ENCODE results near the gene TCAF2.
"Not testable (repeated sequence)": the region's sequence is repeated elsewhere in the genome, so short reads cannot be mapped to it uniquely, and the experiment has no call there.

TCAF2 gene

DNA sequence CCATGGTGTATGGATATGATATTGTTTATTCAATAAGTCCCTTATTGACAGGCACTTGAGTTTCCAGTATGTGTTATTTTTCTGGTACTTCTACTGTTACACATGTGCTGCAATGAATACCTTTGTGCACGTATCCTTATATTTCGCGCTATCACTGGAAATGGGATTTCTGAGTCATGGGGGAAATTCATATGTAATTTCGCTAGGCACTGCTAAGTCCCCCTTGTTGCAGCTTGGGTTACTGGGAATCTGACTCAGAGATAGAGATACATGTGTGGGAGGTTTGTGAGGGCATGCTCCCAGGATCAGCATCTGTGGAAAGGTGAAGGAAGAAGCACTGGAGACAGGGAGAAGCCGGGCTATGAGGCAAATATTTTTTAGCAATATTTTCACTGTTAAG lies 9.9 kb downstream of the TCAF2 start:
- not testable (repeated sequence) for H3K4me1 ChIP-seq (ENCODE audit: insufficient read depth, poor library complexity, severe bottlenecking); H3K36me3 ChIP-seq (ENCODE audit: low read depth); H3K27ac ChIP-seq (ENCODE audit: poor library complexity, severe bottlenecking); ATAC-seq (ENCODE audit: low read depth); H3K9me3 ChIP-seq (ENCODE audit: severe bottlenecking); H3K4me3 ChIP-seq (ENCODE audit: severe bottlenecking); H3K27me3 ChIP-seq (ENCODE audit: insufficient read depth, poor library complexity, severe bottlenecking); DNase-seq (ENCODE audit: low spot score)

DNA sequence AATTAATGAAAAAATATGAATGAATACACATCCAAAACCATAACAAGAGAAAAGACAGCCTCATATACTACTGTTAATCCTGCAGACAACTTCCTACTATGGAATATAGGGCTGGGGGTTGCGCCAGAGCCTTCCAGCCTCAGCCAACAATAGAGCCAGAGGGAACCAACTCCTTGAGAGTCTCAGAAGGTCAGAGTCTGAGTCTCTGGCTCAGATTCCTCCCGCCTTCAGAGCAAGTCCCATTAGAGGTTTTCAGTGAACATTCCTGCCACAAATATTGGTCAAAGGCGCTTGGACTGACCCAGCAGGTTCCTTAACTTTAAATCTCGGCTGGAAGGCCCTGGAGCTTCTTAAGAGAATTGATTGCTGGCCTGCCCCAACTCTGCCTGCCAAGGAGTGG lies 11.7 kb downstream of the TCAF2 start:
- H3K9me3 ChIP-seq (ENCODE audit: severe bottlenecking); H3K4me3 ChIP-seq (ENCODE audit: severe bottlenecking); DNase-seq (ENCODE audit: low spot score); H3K27me3 ChIP-seq (ENCODE audit: insufficient read depth, poor library complexity, severe bottlenecking); ATAC-seq (ENCODE audit: low read depth); H3K4me1 ChIP-seq (ENCODE audit: insufficient read depth, poor library complexity, severe bottlenecking); H3K27ac ChIP-seq (ENCODE audit: poor library complexity, severe bottlenecking); H3K36me3 ChIP-seq (ENCODE audit: low read depth): not testable (repeated sequence)

DNA sequence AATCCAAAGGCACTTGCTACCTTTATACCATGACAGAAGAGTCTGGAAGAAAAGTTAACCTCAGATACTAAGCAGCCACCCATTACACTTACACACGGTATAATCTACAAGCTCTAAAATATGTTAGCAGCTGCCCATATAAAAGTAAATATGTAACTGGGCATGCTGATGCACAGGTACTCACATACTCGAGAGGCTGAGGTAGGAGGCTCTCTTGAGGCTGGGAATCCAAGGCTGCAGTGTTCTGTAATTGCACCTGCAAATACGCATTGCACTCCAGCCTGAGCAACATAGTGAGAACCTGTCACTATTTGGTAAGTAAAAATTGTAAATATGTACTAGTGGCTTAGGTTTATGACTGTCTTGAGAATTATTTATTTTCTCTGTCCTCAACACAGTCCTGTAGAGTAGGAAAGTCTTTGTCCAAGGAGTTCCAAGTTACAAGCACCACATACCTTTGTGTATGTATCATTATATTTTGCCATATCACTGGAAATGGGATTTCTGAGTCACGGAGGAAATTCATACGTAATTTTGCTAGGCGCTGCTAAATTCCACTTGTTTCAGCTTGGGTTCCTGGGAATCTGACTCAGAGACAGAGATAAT lies 12.3 kb downstream of the TCAF2 start:
- peak; percentile 95 for ATAC-seq (ENCODE audit: low read depth)
- H3K27ac ChIP-seq (ENCODE audit: poor library complexity, severe bottlenecking); H3K9me3 ChIP-seq (ENCODE audit: severe bottlenecking): not testable (repeated sequence)

DNA sequence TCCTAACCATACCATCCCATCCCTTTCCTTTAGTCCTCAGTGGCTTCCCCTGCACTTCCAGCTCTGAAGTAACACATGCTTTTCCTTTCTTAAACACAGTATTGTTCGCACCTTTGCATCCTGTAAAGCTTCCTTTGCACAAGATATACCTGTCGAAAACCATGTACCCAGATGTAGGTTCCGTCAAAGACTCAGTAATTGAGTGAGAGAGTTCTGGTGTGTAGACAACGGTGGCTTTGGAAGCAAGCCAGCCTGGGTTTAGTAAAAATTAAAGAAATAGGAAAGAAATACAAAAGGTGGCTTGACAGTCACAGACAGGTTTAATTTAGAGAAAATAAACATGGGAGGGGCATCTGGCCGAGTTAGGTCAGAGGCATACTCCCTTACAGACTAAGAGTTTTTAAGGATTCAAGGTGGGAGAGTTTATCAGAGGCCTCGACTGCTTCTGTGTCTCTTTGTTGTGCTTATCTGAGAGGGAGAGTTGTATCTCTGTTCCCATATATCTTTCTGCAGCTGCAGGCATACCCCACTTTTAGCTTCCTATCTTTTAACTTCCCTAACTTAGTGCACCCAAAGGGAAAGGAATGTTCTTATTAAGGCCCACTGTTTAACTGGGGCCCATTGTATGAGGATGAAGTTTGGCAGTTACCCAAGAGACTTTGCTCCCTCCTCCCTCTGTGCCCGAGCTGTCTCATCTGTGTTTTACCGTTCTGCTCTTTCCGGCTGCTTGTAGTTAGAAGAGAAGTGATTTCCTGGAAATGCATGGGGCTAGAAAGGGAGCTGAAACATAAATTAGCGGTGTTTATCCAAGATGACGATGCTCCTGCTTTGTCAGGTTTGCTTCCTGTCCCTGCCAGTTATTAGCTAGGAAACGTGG lies 14.8 kb downstream of the TCAF2 start:
- H3K4me1 ChIP-seq (ENCODE audit: insufficient read depth, poor library complexity, severe bottlenecking); H3K9me3 ChIP-seq (ENCODE audit: severe bottlenecking); H3K4me3 ChIP-seq (ENCODE audit: severe bottlenecking); H3K36me3 ChIP-seq (ENCODE audit: low read depth); H3K27me3 ChIP-seq (ENCODE audit: insufficient read depth, poor library complexity, severe bottlenecking); ATAC-seq (ENCODE audit: low read depth); DNase-seq (ENCODE audit: low spot score); H3K27ac ChIP-seq (ENCODE audit: poor library complexity, severe bottlenecking): not testable (repeated sequence)

More for the DNA sequence above, 12.3 kb downstream of the TCAF2 start:
- H3K4me3 ChIP-seq (ENCODE audit: severe bottlenecking); H3K27me3 ChIP-seq (ENCODE audit: insufficient read depth, poor library complexity, severe bottlenecking); H3K4me1 ChIP-seq (ENCODE audit: insufficient read depth, poor library complexity, severe bottlenecking); H3K36me3 ChIP-seq (ENCODE audit: low read depth); DNase-seq (ENCODE audit: low spot score): not testable (repeated sequence)

DNA sequence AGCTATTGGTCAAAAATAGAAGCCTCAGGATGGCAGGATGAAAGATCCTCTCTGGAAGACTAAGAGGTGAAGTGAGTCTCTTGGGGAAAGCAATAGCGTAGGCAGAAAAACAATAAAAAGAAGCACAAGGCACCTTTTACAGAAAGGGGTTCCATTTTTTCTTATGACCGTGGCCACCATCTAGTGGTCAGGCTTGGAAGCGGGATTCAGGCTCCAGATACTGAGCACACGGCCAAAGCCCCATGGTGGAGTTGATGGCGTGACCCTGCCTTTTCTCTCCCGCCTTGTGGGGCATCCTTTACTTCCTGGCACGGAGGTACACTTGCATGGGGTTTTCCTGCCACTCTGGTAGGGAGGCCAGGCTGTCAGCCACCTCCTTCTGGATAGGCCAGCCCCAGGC lies 18.6 kb downstream of the TCAF2 start:
- H3K27me3 ChIP-seq (ENCODE audit: insufficient read depth, poor library complexity, severe bottlenecking); H3K4me3 ChIP-seq (ENCODE audit: severe bottlenecking); H3K4me1 ChIP-seq (ENCODE audit: insufficient read depth, poor library complexity, severe bottlenecking); H3K9me3 ChIP-seq (ENCODE audit: severe bottlenecking); H3K27ac ChIP-seq (ENCODE audit: poor library complexity, severe bottlenecking); DNase-seq (ENCODE audit: low spot score); H3K36me3 ChIP-seq (ENCODE audit: low read depth): not testable (repeated sequence)
- ATAC-seq (ENCODE audit: low read depth), result peak; percentile 72; the same call in 2 of the 3 replicates

DNA sequence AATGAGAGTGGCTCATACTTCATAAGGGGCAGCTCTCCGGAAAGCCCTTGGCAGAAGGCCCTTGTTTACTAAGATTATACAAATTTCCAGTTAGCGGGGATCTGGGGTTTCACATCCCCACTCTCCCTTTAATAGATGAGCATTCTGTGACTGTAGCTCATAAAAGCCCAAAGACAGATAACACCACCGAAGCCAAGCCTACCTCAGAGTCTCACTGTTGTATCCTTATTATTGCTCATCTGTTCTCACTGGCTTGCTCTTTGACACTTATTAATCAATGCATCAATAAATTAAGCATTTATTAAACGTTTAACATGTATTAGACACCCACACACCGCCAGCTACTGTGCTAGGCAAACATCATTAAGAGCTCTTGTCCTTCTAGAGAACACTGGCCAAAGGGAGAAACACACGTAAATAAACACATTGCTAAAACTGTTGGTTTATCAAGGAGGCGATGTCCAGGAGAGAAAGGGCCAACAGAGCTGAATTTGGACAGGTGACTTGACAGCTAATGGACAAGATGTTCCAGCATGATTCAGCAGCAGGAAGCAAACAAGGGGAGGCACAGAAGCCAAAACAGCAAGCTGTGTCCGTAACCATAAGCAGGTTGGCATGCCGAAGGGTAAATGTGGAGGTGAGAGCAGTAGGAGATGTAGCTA lies 19.9 kb downstream of the TCAF2 start:
- not testable (repeated sequence) for H3K36me3 ChIP-seq (ENCODE audit: low read depth); H3K27ac ChIP-seq (ENCODE audit: poor library complexity, severe bottlenecking); H3K27me3 ChIP-seq (ENCODE audit: insufficient read depth, poor library complexity, severe bottlenecking); H3K4me3 ChIP-seq (ENCODE audit: severe bottlenecking); ATAC-seq (ENCODE audit: low read depth); DNase-seq (ENCODE audit: low spot score); H3K9me3 ChIP-seq (ENCODE audit: severe bottlenecking); H3K4me1 ChIP-seq (ENCODE audit: insufficient read depth, poor library complexity, severe bottlenecking)

DNA sequence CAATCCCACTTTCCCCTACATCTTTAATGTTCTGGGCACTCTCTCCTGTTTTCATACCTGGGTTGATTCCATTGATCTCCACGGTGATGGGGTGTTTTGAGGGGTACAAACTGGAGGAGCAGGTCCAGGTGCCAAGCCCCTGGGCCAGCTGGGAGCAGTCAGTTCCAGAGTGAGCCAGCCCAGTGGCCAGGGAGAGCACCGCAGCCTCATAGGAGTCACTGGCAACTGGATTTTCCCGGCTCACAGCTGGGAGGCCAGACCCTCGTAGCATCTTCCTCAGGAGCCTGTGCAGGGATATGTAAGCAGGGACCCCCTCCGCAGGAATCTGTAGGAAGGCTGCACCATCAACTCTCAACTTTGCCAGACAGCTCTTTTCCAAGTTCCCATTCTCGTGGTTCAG lies 25.8 kb downstream of the TCAF2 start:
- H3K4me1 ChIP-seq (ENCODE audit: insufficient read depth, poor library complexity, severe bottlenecking); ATAC-seq (ENCODE audit: low read depth): not testable (repeated sequence)

DNA sequence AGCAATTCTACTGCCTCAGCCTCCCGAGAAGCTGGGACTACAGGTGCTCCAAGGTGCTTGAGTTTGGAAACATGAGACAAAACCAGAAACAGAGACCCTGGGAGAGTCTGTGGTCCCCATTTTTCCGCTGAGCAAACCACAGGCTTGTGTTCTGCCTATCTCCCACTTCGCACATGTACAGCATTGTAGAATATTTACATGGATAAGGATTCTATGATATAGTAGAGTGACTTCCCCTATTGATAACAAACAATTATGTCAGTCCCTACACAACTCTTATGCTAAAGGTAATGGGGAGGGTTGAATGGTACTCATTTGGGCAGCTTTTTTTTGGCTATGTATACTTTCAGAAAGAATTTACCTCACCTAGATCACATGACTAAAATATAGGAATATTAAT lies 29.1 kb downstream of the TCAF2 start:
- DNase-seq (ENCODE audit: low spot score); H3K27ac ChIP-seq (ENCODE audit: poor library complexity, severe bottlenecking); H3K4me1 ChIP-seq (ENCODE audit: insufficient read depth, poor library complexity, severe bottlenecking); H3K9me3 ChIP-seq (ENCODE audit: severe bottlenecking); H3K36me3 ChIP-seq (ENCODE audit: low read depth); H3K27me3 ChIP-seq (ENCODE audit: insufficient read depth, poor library complexity, severe bottlenecking); H3K4me3 ChIP-seq (ENCODE audit: severe bottlenecking); ATAC-seq (ENCODE audit: low read depth): not testable (repeated sequence)

More for the DNA sequence above, 25.8 kb downstream of the TCAF2 start:
- not testable (repeated sequence) for H3K27me3 ChIP-seq (ENCODE audit: insufficient read depth, poor library complexity, severe bottlenecking); H3K36me3 ChIP-seq (ENCODE audit: low read depth); H3K4me3 ChIP-seq (ENCODE audit: severe bottlenecking); H3K9me3 ChIP-seq (ENCODE audit: severe bottlenecking); H3K27ac ChIP-seq (ENCODE audit: poor library complexity, severe bottlenecking); DNase-seq (ENCODE audit: low spot score)

DNA sequence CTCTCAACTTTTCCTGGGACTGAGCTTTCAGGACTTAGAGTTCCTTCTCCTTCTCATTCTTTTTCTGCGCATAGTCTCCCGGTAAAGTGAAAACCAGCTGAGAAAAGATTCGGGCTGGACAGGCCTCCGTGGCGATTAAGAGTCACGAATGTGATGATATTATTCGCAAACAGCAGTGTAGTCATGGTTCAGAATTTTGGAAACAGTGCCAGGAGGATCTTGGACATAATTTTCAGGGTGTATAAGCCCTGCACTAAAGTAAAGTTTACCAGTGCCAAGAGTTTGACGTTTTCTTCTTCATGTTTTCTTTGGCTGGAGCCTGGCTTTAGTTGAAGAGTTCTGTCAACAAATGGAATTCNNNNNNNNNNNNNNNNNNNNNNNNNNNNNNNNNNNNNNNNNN lies 29.7 kb downstream of the TCAF2 start:
- peak; percentile 76 for ATAC-seq (ENCODE audit: low read depth)
- H3K4me1 ChIP-seq (ENCODE audit: insufficient read depth, poor library complexity, severe bottlenecking); H3K4me3 ChIP-seq (ENCODE audit: severe bottlenecking); H3K9me3 ChIP-seq (ENCODE audit: severe bottlenecking); H3K27ac ChIP-seq (ENCODE audit: poor library complexity, severe bottlenecking); H3K27me3 ChIP-seq (ENCODE audit: insufficient read depth, poor library complexity, severe bottlenecking); H3K36me3 ChIP-seq (ENCODE audit: low read depth); DNase-seq (ENCODE audit: low spot score): not testable (repeated sequence)
